ENCODE measurements around the gene FRAS1. TPM values are rescaled to one million over a fixed set of nuclear protein-coding genes. Genes with fewer than 3 reads are reported as not detected.

FRAS1 gene
- total and polyA plus RNA-seq, 9 donors: 0.16 to 5.3 (median 1.4) TPM

GRCh38 chr4:78214078-78214477 is 157.0 kb downstream of the FRAS1 start:
- H3K27ac ChIP-seq: no peak overlapping the region
- no peak for DNase-seq
- no peaks in the 10 kb centered on the region for H3K36me3 ChIP-seq
- TF ChIP-seq CTCF (IDR thresholded peaks at IDR 0.05): no peak
- no peak for TF ChIP-seq EP300 (IDR thresholded peaks at IDR 0.05)
- TF ChIP-seq POLR2A (IDR thresholded peaks at IDR 0.05): no peak
- H3K4me1 ChIP-seq (ENCODE audit: insufficient read depth): no peaks in the 10 kb centered on the region
- intact Hi-C loops (cut with DNase I): no loop called here
- no peak overlapping the region for H3K4me3 ChIP-seq
- H3K27me3 ChIP-seq: no peaks in the 10 kb centered on the region
- H3K9me3 ChIP-seq: no peaks in the 10 kb centered on the region

GRCh38 chr4:78217557-78217956 is 160.4 kb downstream of the FRAS1 start:
- H3K36me3 ChIP-seq: no peaks in the 10 kb centered on the region
- H3K4me1 ChIP-seq (ENCODE audit: insufficient read depth): no peaks in the 10 kb centered on the region
- DNase-seq: no peak
- TF ChIP-seq EP300 (IDR thresholded peaks at IDR 0.05) (no peak), POLR2A (IDR thresholded peaks at IDR 0.05) (no peak), CTCF (IDR thresholded peaks at IDR 0.05) (no peak)
- no peaks in the 10 kb centered on the region for H3K9me3 ChIP-seq
- no peaks in the 10 kb centered on the region for H3K27me3 ChIP-seq
- no peak overlapping the region for H3K4me3 ChIP-seq
- WGBS, 3 donors: 96 to 97% (median 97%) methylated on average over 2 of the region's 2 CpGs
- intact Hi-C loops (cut with DNase I): no loop called here
- H3K27ac ChIP-seq: no peak overlapping the region

- H3K9me3 ChIP-seq: no peaks in the 10 kb centered on the region
- no peak for DNase-seq
- intact Hi-C loops (cut with DNase I): no loop called here
- no peaks in the 10 kb centered on the region for H3K27me3 ChIP-seq
- no peaks in the 10 kb centered on the region for H3K36me3 ChIP-seq
- H3K4me1 ChIP-seq (ENCODE audit: insufficient read depth): no peaks in the 10 kb centered on the region
- no peak overlapping the region for H3K27ac ChIP-seq
- H3K4me3 ChIP-seq: no peak overlapping the region
- TF ChIP-seq CTCF (IDR thresholded peaks at IDR 0.05) (no peak), POLR2A (IDR thresholded peaks at IDR 0.05) (no peak), EP300 (IDR thresholded peaks at IDR 0.05) (no peak)
- WGBS, 3 donors: 94 to 98% (median 97%) methylated on average over 2 of the region's 2 CpGs
These were observed 161.1 kb downstream of the FRAS1 start for GRCh38 chr4:78218260-78218659.

GRCh38 chr4:78219825-78220224 is 162.7 kb downstream of the FRAS1 start:
- H3K36me3 ChIP-seq: no peaks in the 10 kb centered on the region
- H3K4me3 ChIP-seq: no peak overlapping the region
- intact Hi-C loops (cut with DNase I): no loop called here
- no peaks in the 10 kb centered on the region for H3K9me3 ChIP-seq
- H3K27me3 ChIP-seq: no peaks in the 10 kb centered on the region
- TF ChIP-seq CTCF (IDR thresholded peaks at IDR 0.05): no peak
- TF ChIP-seq POLR2A (IDR thresholded peaks at IDR 0.05): no peak
- no peak for TF ChIP-seq EP300 (IDR thresholded peaks at IDR 0.05)
- H3K4me1 ChIP-seq (ENCODE audit: insufficient read depth): no peaks in the 10 kb centered on the region
- WGBS, 3 donors: 34 to 45% (median 41%) methylated on average over 2 of the region's 2 CpGs
- no peak for DNase-seq
- no peak overlapping the region for H3K27ac ChIP-seq

- WGBS, 3 donors: 47 to 63% (median 50%) methylated on average over 3 of the region's 3 CpGs
- Histone ChIP-seq H3K4me1 (ENCODE audit: insufficient read depth) (no peaks in the 10 kb centered on the region), H3K36me3 (no peaks in the 10 kb centered on the region), H3K27ac (no peak overlapping the region), H3K27me3 (no peaks in the 10 kb centered on the region), H3K4me3 (no peak overlapping the region), H3K9me3 (no peaks in the 10 kb centered on the region)
- DNase-seq: no peak
- no peak for TF ChIP-seq CTCF (IDR thresholded peaks at IDR 0.05)
- no peak for TF ChIP-seq EP300 (IDR thresholded peaks at IDR 0.05)
- no peak for TF ChIP-seq POLR2A (IDR thresholded peaks at IDR 0.05)
- intact Hi-C loops (cut with DNase I): no loop called here
These were observed 163.2 kb downstream of the FRAS1 start for GRCh38 chr4:78220283-78220682.

All from ovary (tissue), 9 donors.